Stimulated activated CD8-positive, alpha-beta memory T cell treated with anti-CD3 and anti-CD28 coated beads, Interleukin-4, amount 100 ng/mL, for 1 hour (primary cell): ENCODE measurements around the gene PEX14.

ENCODE experiments used
- DNase-seq, 2 donors: peaks; one replicate each; pipeline ENCODE4 v3.0.0-alpha.2; 2020; ENCODE audit warnings: low read depth in 2 of 2, low spot score in 1 of 2

PEX14 gene

GRCh38 chr1:10615932-10616671, 141.4 kb downstream of the PEX14 start:
- DNase-seq: no peak

- DNase-seq: no peak
These were observed 141.9 kb downstream of the PEX14 start for GRCh38 chr1:10616696-10617095.

GRCh38 chr1:10617318-10617717, 142.6 kb downstream of the PEX14 start:
- DNase-seq: no peak

- no peak for DNase-seq
These were observed 143.5 kb downstream of the PEX14 start for GRCh38 chr1:10617931-10618885.

GRCh38 chr1:10620776-10621175, 146.0 kb downstream of the PEX14 start:
- DNase-seq: no peak

- no peak for DNase-seq
These were observed 147.2 kb downstream of the PEX14 start for GRCh38 chr1:10621906-10622305.

- no peak for DNase-seq
These were observed 148.3 kb downstream of the PEX14 start for GRCh38 chr1:10622910-10623685.

- no peak for DNase-seq
These were observed 149.0 kb downstream of the PEX14 start for GRCh38 chr1:10623686-10624145.

- DNase-seq: no peak
These were observed 149.7 kb downstream of the PEX14 start for GRCh38 chr1:10624256-10625050.

GRCh38 chr1:10625076-10625475, 150.3 kb downstream of the PEX14 start:
- no peak for DNase-seq

GRCh38 chr1:10625554-10625953, 150.8 kb downstream of the PEX14 start:
- no peak for DNase-seq

GRCh38 chr1:10626131-10626731, 151.5 kb downstream of the PEX14 start:
- no peak for DNase-seq

- no peak for DNase-seq
These were observed 152.2 kb downstream of the PEX14 start for GRCh38 chr1:10626791-10627410.

- no peak for DNase-seq
These were observed 153.9 kb downstream of the PEX14 start for GRCh38 chr1:10628685-10629084.

- DNase-seq: no peak
These were observed 154.5 kb downstream of the PEX14 start for GRCh38 chr1:10629091-10629815.

- no peak for DNase-seq
These were observed 155.2 kb downstream of the PEX14 start for GRCh38 chr1:10629816-10630571.

GRCh38 chr1:10630661-10631120, 155.9 kb downstream of the PEX14 start:
- DNase-seq: no peak
